GM12801 (cell line): ENCODE measurements around the gene TENM4.

Source experiments
- TF ChIP-seq, protein P1 (sequence below): IDR thresholded peaks from one replicate; pipeline ENCODE4 v1.5.1; 2011; ENCODE audit warnings: control low read depth; ENCODE audit not compliant: insufficient read length; ENCODE audit errors: extremely low read depth

The TENM4 gene

DNA sequence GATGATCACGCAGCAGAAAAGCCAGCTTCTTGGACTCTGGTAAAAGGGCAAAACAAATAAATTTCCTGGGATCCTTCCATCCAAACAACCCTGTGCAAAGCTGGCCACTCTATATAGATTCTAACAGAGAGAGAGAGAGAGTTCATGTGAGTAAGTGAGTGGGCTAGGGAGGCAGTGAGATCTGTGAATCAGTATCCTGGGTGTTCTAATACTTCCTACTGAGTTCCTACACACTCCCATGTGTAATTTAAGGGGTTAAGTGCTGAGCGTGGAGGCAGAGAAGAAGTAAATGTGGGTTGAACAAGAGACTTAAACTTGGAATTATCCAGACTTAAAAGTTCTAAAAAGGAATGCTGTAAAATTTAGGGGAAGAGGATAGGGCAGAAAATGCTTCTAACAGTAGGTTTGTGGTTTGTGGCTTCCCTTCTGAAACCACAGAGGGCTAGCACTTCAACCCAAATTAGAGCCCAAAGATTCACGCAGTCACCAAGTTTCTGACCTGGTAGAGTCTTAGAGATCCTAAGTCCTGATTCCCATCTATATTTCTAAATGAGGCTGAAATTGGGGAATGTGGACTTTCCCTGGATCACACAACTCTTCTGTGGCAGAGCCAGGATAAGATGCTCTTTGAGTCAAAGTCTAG lies 413.9 kb downstream of the TENM4 start:
- TF ChIP-seq, protein P1, sequence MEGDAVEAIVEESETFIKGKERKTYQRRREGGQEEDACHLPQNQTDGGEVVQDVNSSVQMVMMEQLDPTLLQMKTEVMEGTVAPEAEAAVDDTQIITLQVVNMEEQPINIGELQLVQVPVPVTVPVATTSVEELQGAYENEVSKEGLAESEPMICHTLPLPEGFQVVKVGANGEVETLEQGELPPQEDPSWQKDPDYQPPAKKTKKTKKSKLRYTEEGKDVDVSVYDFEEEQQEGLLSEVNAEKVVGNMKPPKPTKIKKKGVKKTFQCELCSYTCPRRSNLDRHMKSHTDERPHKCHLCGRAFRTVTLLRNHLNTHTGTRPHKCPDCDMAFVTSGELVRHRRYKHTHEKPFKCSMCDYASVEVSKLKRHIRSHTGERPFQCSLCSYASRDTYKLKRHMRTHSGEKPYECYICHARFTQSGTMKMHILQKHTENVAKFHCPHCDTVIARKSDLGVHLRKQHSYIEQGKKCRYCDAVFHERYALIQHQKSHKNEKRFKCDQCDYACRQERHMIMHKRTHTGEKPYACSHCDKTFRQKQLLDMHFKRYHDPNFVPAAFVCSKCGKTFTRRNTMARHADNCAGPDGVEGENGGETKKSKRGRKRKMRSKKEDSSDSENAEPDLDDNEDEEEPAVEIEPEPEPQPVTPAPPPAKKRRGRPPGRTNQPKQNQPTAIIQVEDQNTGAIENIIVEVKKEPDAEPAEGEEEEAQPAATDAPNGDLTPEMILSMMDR = no peak

DNA sequence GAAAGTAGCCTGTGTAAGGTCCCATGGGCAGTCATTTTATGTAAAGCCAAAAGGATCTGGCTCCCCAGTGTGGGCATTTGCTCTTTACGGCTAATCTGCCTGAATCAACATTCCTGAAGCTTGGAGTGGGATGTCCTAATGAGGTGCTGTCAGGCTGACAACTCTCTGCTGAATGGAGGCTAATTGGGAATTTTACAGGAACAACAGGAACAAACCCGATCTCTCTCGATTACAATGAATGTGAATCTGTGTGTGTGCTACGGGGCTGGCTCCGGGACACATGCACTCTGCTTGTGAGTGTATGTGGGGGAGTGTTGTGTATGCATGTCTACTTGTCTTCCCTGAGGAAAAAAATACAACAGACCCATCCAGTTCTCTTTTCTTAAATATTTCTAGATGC lies 415.2 kb downstream of the TENM4 start:
- TF ChIP-seq, protein P1 = no peak

DNA sequence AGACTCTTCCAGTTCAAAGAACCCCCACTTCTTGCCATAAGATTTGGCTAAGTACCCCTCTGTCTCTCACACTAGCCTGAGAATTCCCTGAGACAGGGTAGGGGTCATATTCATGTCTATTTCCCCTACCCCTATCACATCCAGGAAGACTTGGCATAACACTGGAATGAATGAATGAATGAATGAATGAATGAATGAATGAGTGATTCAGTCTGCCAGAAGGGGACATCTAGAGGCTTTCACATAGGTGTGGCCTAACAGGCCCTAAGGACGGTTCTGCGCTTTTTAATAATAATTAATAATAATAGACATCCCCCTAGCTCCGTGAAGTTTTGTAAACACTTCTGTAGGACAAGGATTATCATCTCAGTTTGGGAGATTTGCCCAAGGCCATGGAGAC lies 415.7 kb downstream of the TENM4 start:
- TF ChIP-seq, protein P1 = no peak

DNA sequence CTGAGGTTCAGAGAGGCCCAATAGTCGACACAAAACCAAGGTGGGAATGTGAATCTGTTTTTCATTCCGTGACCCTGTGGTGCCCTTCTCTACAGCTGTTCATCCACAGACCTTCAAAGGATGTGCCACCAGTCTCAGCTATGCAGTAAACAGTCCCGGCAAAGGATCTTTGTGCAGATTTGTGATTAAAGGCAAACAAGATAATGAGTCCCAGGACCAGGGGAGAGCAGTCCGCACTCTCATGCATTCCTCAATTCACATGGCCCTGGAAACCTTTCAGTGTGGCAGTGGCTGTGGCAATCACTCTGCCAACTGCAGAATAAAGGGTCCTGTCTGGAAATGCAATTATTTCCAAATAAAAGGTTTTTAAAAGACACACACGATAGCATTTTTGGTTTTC lies 418.6 kb downstream of the TENM4 start:
- TF ChIP-seq, protein P1 = no peak

DNA sequence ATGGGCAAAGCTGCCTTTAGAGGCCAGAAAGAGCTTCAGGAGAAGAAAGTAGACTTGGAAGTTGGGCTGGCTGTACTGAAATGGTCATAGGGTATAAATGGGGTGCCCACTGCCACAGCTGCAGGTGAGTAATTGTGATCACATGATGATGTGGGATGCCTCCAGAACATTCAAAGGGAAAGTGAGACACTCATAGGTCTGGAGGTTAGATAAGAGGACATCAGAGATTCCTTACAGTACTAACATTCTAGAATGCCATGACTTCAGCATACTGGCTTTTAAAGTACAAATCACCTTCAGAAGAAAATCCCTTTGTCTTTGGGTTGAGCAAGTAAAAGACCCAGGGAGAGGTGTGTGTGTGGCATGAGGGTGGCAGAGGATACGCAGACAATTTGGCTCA lies 419.2 kb downstream of the TENM4 start:
- TF ChIP-seq, protein P1 = no peak

DNA sequence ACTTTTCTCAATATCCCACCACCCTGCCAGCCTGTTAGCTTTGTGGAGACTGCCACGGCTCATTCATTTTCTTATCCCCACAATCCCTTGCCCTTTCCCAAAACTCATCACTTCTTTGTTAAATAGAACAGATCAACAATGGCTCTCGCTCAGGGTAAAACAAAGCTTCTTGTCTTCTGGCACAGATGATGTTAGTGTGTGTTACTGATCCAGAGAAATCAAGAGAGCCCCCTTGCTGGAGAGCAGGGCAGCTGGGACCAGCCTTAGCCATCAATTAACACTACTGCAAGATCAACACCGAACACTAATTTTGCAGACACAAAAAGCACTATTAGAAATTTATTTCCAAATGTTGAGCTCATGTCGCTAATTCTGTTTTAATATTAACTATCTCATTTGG lies 420.9 kb downstream of the TENM4 start:
- TF ChIP-seq, protein P1 = no peak

DNA sequence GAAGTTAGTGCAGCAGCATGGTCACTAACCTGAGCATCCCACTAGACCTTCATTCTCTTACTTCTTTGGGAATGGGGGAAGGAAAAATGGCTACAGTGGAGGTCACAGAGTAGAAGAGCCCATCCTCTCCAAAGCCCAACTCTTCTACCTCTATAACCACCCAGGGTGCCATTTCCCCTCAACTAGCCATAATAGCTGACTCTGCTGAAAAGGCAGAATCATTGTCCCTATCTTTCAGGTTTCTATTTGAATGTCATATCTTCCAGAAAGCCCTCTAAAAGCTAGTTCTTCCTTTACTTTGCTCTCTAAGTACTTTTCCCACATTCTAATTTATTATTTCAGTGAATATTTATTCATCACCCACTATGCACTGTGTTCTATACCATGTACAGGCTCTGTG lies 421.6 kb downstream of the TENM4 start:
- TF ChIP-seq, protein P1 = no peak
